ENCODE results near the gene C15orf62.
A peak's percentile ranks its signal among the peaks of the same experiment; 100 is the strongest.

The C15orf62 gene

GRCh38 chr15:40785814-40786213, 16.0 kb downstream of the C15orf62 start:
- DNase-seq: no peak

- DNase-seq: peak; percentile 30
These were observed 17.6 kb downstream of the C15orf62 start for GRCh38 chr15:40787344-40787841.

- DNase-seq: no peak
These were observed 18.2 kb downstream of the C15orf62 start for GRCh38 chr15:40787991-40788390.

GRCh38 chr15:40789119-40789518, 19.3 kb downstream of the C15orf62 start:
- no peak for DNase-seq

GRCh38 chr15:40789999-40790398, 20.2 kb downstream of the C15orf62 start:
- DNase-seq: no peak

GRCh38 chr15:40790718-40791117, 20.9 kb downstream of the C15orf62 start:
- DNase-seq: no peak

- no peak for DNase-seq
These were observed 22.6 kb downstream of the C15orf62 start for GRCh38 chr15:40792394-40792793.

- DNase-seq: no peak
These were observed 23.6 kb downstream of the C15orf62 start for GRCh38 chr15:40793216-40793989.

- no peak for DNase-seq
These were observed 26.3 kb downstream of the C15orf62 start for GRCh38 chr15:40796041-40796440.

- no peak for DNase-seq
These were observed 26.7 kb downstream of the C15orf62 start for GRCh38 chr15:40796512-40796911.

- DNase-seq: no peak
These were observed 29.7 kb downstream of the C15orf62 start for GRCh38 chr15:40799523-40799922.

GRCh38 chr15:40803076-40803475, 33.3 kb downstream of the C15orf62 start:
- no peak for DNase-seq

- no peak for DNase-seq
These were observed 33.9 kb downstream of the C15orf62 start for GRCh38 chr15:40803688-40804087.

GRCh38 chr15:40806672-40807027, 36.9 kb downstream of the C15orf62 start:
- no peak for DNase-seq

GRCh38 chr15:40807028-40807887, 37.5 kb downstream of the C15orf62 start, which contains the start of the genes DNAJC17 and ZFYVE19:
TSS of gene DNAJC17 (minus strand) at chr15:40807473. CDS start at chr15:40807446, 27 bp downstream.
TSS of gene ZFYVE19 (plus strand) at chr15:40807089. CDS start at chr15:40807590, 501 bp downstream.
- peak; percentile 91 for DNase-seq

- DNase-seq: no peak
These were observed 38.2 kb downstream of the C15orf62 start for GRCh38 chr15:40807888-40808461.

- no peak for DNase-seq
These were observed 39.2 kb downstream of the C15orf62 start for GRCh38 chr15:40808861-40809450.

GRCh38 chr15:40812721-40813425, 43.1 kb downstream of the C15orf62 start:
- no peak for DNase-seq

GRCh38 chr15:40815042-40815698, 45.4 kb downstream of the C15orf62 start:
- DNase-seq: no peak

- DNase-seq: no peak
These were observed 49.3 kb downstream of the C15orf62 start for GRCh38 chr15:40819048-40819447.

GRCh38 chr15:40821195-40821594, 51.4 kb downstream of the C15orf62 start:
- no peak for DNase-seq

Data from activated CD4-positive, alpha-beta T cell treated with anti-CD3 and anti-CD28 coated beads for 1 hour (primary cell).